A549 (cell line): ENCODE results near the gene ORM1.

Source experiments
- CBX2 ChIP-seq: fragments of 200-600 bp; sonication (generic); IDR thresholded peaks from 2 replicates; pipeline ENCODE4 v1.6.1; 2016; ENCODE audit warnings: low read depth, mild to moderate bottlenecking, borderline replicate concordance
- CHD2 ChIP-seq: fragments of 150-350 bp; IDR thresholded peaks from 2 replicates; pipeline ENCODE4 v1.6.1; 2014; ENCODE audit warnings: low read length; ENCODE audit not compliant: partially characterized antibody
- CTCF ChIP-seq: fragments of >200 bp; sonication (Bioruptor Twin); formaldehyde crosslinking; IDR thresholded peaks from 3 replicates; pipeline ENCODE4 v1.5.1; 2016
- E2F6 ChIP-seq: IDR thresholded peaks from 2 replicates; pipeline ENCODE4 v1.6.1; 2012; ENCODE audit warnings: low read depth, borderline replicate concordance
- EP300 ChIP-seq, 2 experiments: fragments of >200 bp; sonication (Bioruptor Twin); formaldehyde crosslinking; IDR thresholded peaks; 2 replicates in 1 of 2; 3 replicates in 1 of 2; pipeline ENCODE4 v1.6.1; 2016 to 2017
- JUN ChIP-seq, 2 experiments: fragments of >200 bp; sonication (Bioruptor Twin); formaldehyde crosslinking; IDR thresholded peaks; 2 replicates in 1 of 2; 3 replicates in 1 of 2; pipeline ENCODE4 v1.6.1; 2016 to 2017
- POLR2A ChIP-seq: IDR thresholded peaks from 2 replicates; pipeline ENCODE4 v1.6.1; 2012; ENCODE audit warnings: mild to moderate bottlenecking, low read length
- RCOR1 ChIP-seq: fragments of 150-350 bp; IDR thresholded peaks from 2 replicates; pipeline ENCODE4 v1.6.1; 2014; ENCODE audit warnings: antibody characterized with exemption, low read length, low read depth
- REST ChIP-seq: fragments of 200-600 bp; sonication (generic); IDR thresholded peaks from 2 replicates; pipeline ENCODE4 v1.6.1; 2016; ENCODE audit warnings: antibody characterized with exemption, mild to moderate bottlenecking, moderate library complexity
- RNF2 ChIP-seq: fragments of 200-600 bp; sonication (generic); IDR thresholded peaks from 2 replicates; pipeline ENCODE4 v1.6.1; 2016; ENCODE audit warnings: low read depth, mild to moderate bottlenecking, antibody characterized with exemption, moderate library complexity, borderline replicate concordance
- SMC3 ChIP-seq: fragments of >200 bp; sonication (Bioruptor Twin); formaldehyde crosslinking; IDR thresholded peaks from 3 replicates; pipeline ENCODE4 v1.6.1; 2018; ENCODE audit warnings: inconsistent platforms
- SREBF2 ChIP-seq: fragments of 450-650 bp; IDR thresholded peaks from 2 replicates; pipeline ENCODE4 v1.6.1; 2014; ENCODE audit warnings: mild to moderate bottlenecking, moderate library complexity
- TP53 ChIP-seq: fragments of 250-450 bp; sonication (Bioruptor Pico); IDR thresholded peaks from 2 replicates; pipeline ENCODE4 v1.5.0; 2021; ENCODE audit warnings: mild to moderate bottlenecking, moderate library complexity

GRCh38 chr9:114374936-114375335, 52.0 kb downstream of the ORM1 start:
- no peak for TF ChIP-seq JUN (IDR thresholded peaks at IDR 0.05)
- no peak for TF ChIP-seq RCOR1
- no peak for TF ChIP-seq SREBF2
- TF ChIP-seq CTCF: no peak
- TF ChIP-seq POLR2A: no peak
- TF ChIP-seq E2F6: no peak
- no peak for TF ChIP-seq EP300 (IDR thresholded peaks at IDR 0.05)
- no peak for TF ChIP-seq SMC3
- no peak for TF ChIP-seq RNF2
- no peak for TF ChIP-seq CHD2
- no peak for TF ChIP-seq REST
- TF ChIP-seq CBX2: no peak
- no peak for TF ChIP-seq TP53 (CRISPR knock-in tag)
